ENCODE results near the gene UPP1. TPM values are rescaled to one million over a fixed set of nuclear protein-coding genes. Genes with fewer than 3 reads are reported as not detected.
"Not testable (repeated sequence)": the region's sequence is repeated elsewhere in the genome, so short reads cannot be mapped to it uniquely, and the experiment has no call there.

UPP1 gene
- polyA plus RNA-seq, 1 donor from 2014 or later: 19.5 TPM

GRCh38 chr7:48078470-48078869 lies 10.6 kb upstream of the UPP1 start:
- no peaks in the 10 kb centered on the region for H3K9me2 ChIP-seq (ENCODE audit: insufficient read depth, low read length)

GRCh38 chr7:48082378-48082777 lies 6.7 kb upstream of the UPP1 start:
- H3K27me3 ChIP-seq (ENCODE audit: insufficient read depth, low read depth, low read length); H3K27ac ChIP-seq (ENCODE audit: low read length); H4K20me1 ChIP-seq (ENCODE audit: insufficient read depth); H3K9me2 ChIP-seq (ENCODE audit: insufficient read depth, low read length); H3K4me2 ChIP-seq (ENCODE audit: low read length); H3K4me3 ChIP-seq (ENCODE audit: low read length); H3F3A ChIP-seq (ENCODE audit: insufficient read depth, low read length, poor library complexity, severe bottlenecking); H3K9me3 ChIP-seq (ENCODE audit: low read length); H2AFZ ChIP-seq (ENCODE audit: low read depth, low read length); H3K36me3 ChIP-seq (ENCODE audit: insufficient read depth, low read length); H3K79me2 ChIP-seq (replicated peaks; ENCODE audit: insufficient read depth, low read length); H3K9ac ChIP-seq (ENCODE audit: low read length): not testable (repeated sequence)

More at GRCh38 chr7:48078470-48078869, 10.6 kb upstream of the UPP1 start:
- no peaks in the 10 kb centered on the region for H3F3A ChIP-seq (ENCODE audit: insufficient read depth, low read length, poor library complexity, severe bottlenecking)
- H3K79me2 ChIP-seq (replicated peaks; ENCODE audit: insufficient read depth, low read length): no peaks in the 10 kb centered on the region
- H3K4me3 ChIP-seq (ENCODE audit: low read length): no peak overlapping the region
- TF ChIP-seq EZH2 (IDR thresholded peaks at IDR 0.05; ENCODE audit: borderline replicate concordance, insufficient read depth, low read length, poor library complexity, severe bottlenecking) (no peak), RAD21 (conservative IDR thresholded peaks at IDR 0.05) (no peak), POLR2AphosphoS5 (IDR thresholded peaks at IDR 0.05) (no peak), TAF1 (IDR thresholded peaks at IDR 0.05; ENCODE audit: low read depth) (no peak), MXI1 (conservative IDR thresholded peaks at IDR 0.05; ENCODE audit: poor library complexity, severe bottlenecking) (no peak), REST (IDR thresholded peaks at IDR 0.05; ENCODE audit: borderline replicate concordance) (no peak), SMC3 (conservative IDR thresholded peaks at IDR 0.05; ENCODE audit: poor library complexity) (no peak), EP300 (conservative IDR thresholded peaks at IDR 0.05; ENCODE audit: poor library complexity, severe bottlenecking) (no peak), CTCF (IDR thresholded peaks at IDR 0.05; ENCODE audit: poor library complexity, severe bottlenecking) (no peak)
- H3K4me2 ChIP-seq (ENCODE audit: low read length): no peak overlapping the region
- H3K9me3 ChIP-seq (ENCODE audit: low read length): no peaks in the 10 kb centered on the region
- H4K20me1 ChIP-seq (ENCODE audit: insufficient read depth): no peaks in the 10 kb centered on the region
- H3K9ac ChIP-seq (ENCODE audit: low read length): no peak overlapping the region
- no peaks in the 10 kb centered on the region for H3K27me3 ChIP-seq (ENCODE audit: insufficient read depth, low read depth, low read length)
- H2AFZ ChIP-seq (ENCODE audit: low read depth, low read length): no peak overlapping the region
- H3K36me3 ChIP-seq (ENCODE audit: insufficient read depth, low read length): no peaks in the 10 kb centered on the region
- no peak overlapping the region for H3K27ac ChIP-seq (ENCODE audit: low read length)
